SH-SY5Y (cell line): Measurements from ENCODE around the gene NDEL1.

Source experiments
- GATA2 ChIP-seq: IDR thresholded peaks from 2 replicates; pipeline ENCODE4 v1.6.1; 2011; ENCODE audit warnings: mild to moderate bottlenecking, low read depth, low read length
- GATA3 ChIP-seq: IDR thresholded peaks from 2 replicates; pipeline ENCODE4 v1.6.1; 2011; ENCODE audit warnings: low read depth, mild to moderate bottlenecking, low read length, moderate library complexity

NDEL1 gene

GRCh38 chr17:8506145-8506544 lies 70.5 kb downstream of the NDEL1 start:
- TF ChIP-seq GATA3 = no peak
- no peak for TF ChIP-seq GATA2

DNA sequence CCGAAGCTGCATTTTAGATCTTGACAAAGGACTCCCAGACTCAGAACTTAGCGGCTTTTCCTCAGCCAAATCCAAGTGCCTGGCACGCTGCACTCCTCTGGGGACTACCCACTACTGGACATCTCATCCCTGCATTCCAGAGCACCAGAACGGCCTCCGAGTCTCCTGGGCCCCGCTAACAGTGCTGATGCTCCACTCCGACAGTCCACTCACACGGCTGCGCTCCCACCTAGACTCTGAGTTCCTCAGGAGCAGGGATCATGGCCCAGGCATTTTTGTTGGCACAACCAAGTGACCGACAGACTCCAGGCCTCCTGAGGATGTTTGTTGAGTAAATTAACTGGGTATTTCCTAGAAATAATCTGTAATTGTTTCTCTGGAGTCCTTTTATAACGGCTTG lies 79.1 kb downstream of the NDEL1 start:
- TF ChIP-seq GATA2 (no peak), GATA3 (no peak)
